Measurements from ENCODE around the gene TNNT3.

The TNNT3 gene

GRCh38 chr11:1896923-1897322, 22.6 kb upstream of the TNNT3 start:
- DNase-seq (ENCODE audit: low spot score) = no peak

- DNase-seq (ENCODE audit: low spot score) = no peak
These were observed 20.4 kb upstream of the TNNT3 start for GRCh38 chr11:1899090-1899489.

GRCh38 chr11:1899686-1900085, 19.8 kb upstream of the TNNT3 start:
- no peak for DNase-seq (ENCODE audit: low spot score)

GRCh38 chr11:1906181-1906580, 13.3 kb upstream of the TNNT3 start:
- no peak for DNase-seq (ENCODE audit: low spot score)

- DNase-seq (ENCODE audit: low spot score) = no peak
These were observed 12.7 kb upstream of the TNNT3 start for GRCh38 chr11:1906611-1907423.

GRCh38 chr11:1908618-1909017, 10.9 kb upstream of the TNNT3 start:
- no peak for DNase-seq (ENCODE audit: low spot score)

- no peak for DNase-seq (ENCODE audit: low spot score)
These were observed 10.0 kb upstream of the TNNT3 start for GRCh38 chr11:1909524-1909923.

- no peak for DNase-seq (ENCODE audit: low spot score)
These were observed 7.1 kb upstream of the TNNT3 start for GRCh38 chr11:1912289-1912878.

GRCh38 chr11:1913271-1914060, 6.0 kb upstream of the TNNT3 start:
- no peak for DNase-seq (ENCODE audit: low spot score)

- no peak for DNase-seq (ENCODE audit: low spot score)
These were observed 3.7 kb upstream of the TNNT3 start for GRCh38 chr11:1915795-1916131.

GRCh38 chr11:1916132-1916985, 3.1 kb upstream of the TNNT3 start:
- DNase-seq (ENCODE audit: low spot score) = no peak

GRCh38 chr11:1916986-1917522, 2.4 kb upstream of the TNNT3 start:
- no peak for DNase-seq (ENCODE audit: low spot score)

- DNase-seq (ENCODE audit: low spot score) = no peak
These were observed 1.7 kb upstream of the TNNT3 start for GRCh38 chr11:1917523-1918435.

GRCh38 chr11:1918436-1919315, 827 bp upstream of the TNNT3 start:
- DNase-seq (ENCODE audit: low spot score) = no peak

- DNase-seq (ENCODE audit: low spot score) = no peak
These were observed 815 bp downstream of the TNNT3 start for GRCh38 chr11:1920128-1920908.

GRCh38 chr11:1920909-1921573, 1.5 kb downstream of the TNNT3 start:
- DNase-seq (ENCODE audit: low spot score) = no peak

- no peak for DNase-seq (ENCODE audit: low spot score)
These were observed 2.2 kb downstream of the TNNT3 start for GRCh38 chr11:1921574-1922141.

GRCh38 chr11:1922481-1923081, 3.1 kb downstream of the TNNT3 start:
- no peak for DNase-seq (ENCODE audit: low spot score)

All from CD4-positive, alpha-beta T cell treated with Interleukin-15 for 4 hours (primary cell).